Trophoblast cell (in vitro differentiated cells and primary cell): ENCODE results near the gene PGM2L1.

Source experiments
- DNase-seq, 2 donors: peaks; one replicate each; pipeline ENCODE4 v3.0.0-alpha.2; 2016
- H2AFZ ChIP-seq: 2 replicates; pipeline ENCODE4 v1.6.1; 2013; ENCODE audit warnings: low read length, moderate library complexity, mild to moderate bottlenecking; ENCODE audit not compliant: insufficient read depth, poor library complexity
- H2AK5ac ChIP-seq: 2 replicates; pipeline ENCODE4 v1.6.1; 2013; ENCODE audit warnings: mild to moderate bottlenecking, low read length
- H2BK120ac ChIP-seq: 2 replicates; pipeline ENCODE4 v1.6.1; 2013; ENCODE audit warnings: low read length, mild to moderate bottlenecking, moderate library complexity; ENCODE audit not compliant: insufficient read depth, poor library complexity
- H2BK12ac ChIP-seq: 2 replicates; pipeline ENCODE4 v1.6.1; 2013; ENCODE audit warnings: mild to moderate bottlenecking, low read length, moderate library complexity
- H2BK5ac ChIP-seq: 2 replicates; pipeline ENCODE4 v1.6.1; 2013; ENCODE audit warnings: low read length, low read depth, moderate library complexity, mild to moderate bottlenecking; ENCODE audit not compliant: poor library complexity
- H3K14ac ChIP-seq: 2 replicates; pipeline ENCODE4 v1.6.1; 2013; ENCODE audit warnings: mild to moderate bottlenecking, low read length
- H3K18ac ChIP-seq: 2 replicates; pipeline ENCODE4 v1.6.1; 2013; ENCODE audit warnings: mild to moderate bottlenecking, low read length
- H3K23ac ChIP-seq: 2 replicates; pipeline ENCODE4 v1.6.1; 2013; ENCODE audit warnings: low read length
- H3K27ac ChIP-seq: 2 replicates; pipeline ENCODE4 v1.5.1; 2013; ENCODE audit warnings: low read depth, mild to moderate bottlenecking, inconsistent platforms, low read length, moderate library complexity
- H3K27me3 ChIP-seq: 2 replicates; pipeline ENCODE4 v1.6.1; 2013; ENCODE audit warnings: inconsistent platforms, mild to moderate bottlenecking, low read length, moderate library complexity; ENCODE audit not compliant: insufficient read depth
- H3K36me3 ChIP-seq, 2 experiments: 1 replicate in 1 of 2; 2 replicates in 1 of 2; pipeline ENCODE4 v1.6.1; 2013; ENCODE audit warnings: low read length in 2 of 2, mild to moderate bottlenecking in 2 of 2, moderate library complexity in 1 of 2; ENCODE audit not compliant: insufficient read depth in 2 of 2, control insufficient read depth in 1 of 2
- H3K4ac ChIP-seq: 2 replicates; pipeline ENCODE4 v1.6.1; 2013; ENCODE audit warnings: low read depth, mild to moderate bottlenecking, low read length, moderate library complexity
- H3K4me1 ChIP-seq, 2 experiments: 1 replicate in 1 of 2; 2 replicates in 1 of 2; pipeline ENCODE4 v1.6.1; 2013; ENCODE audit warnings: low read length in 2 of 2, mild to moderate bottlenecking in 2 of 2, moderate library complexity in 1 of 2; ENCODE audit not compliant: insufficient read depth in 2 of 2, control insufficient read depth in 1 of 2
- H3K4me2 ChIP-seq: 2 replicates; pipeline ENCODE4 v1.6.1; 2013; ENCODE audit warnings: inconsistent platforms, mild to moderate bottlenecking, low read length, moderate library complexity
- H3K4me3 ChIP-seq: 2 replicates; pipeline ENCODE4 v1.5.1; 2013; ENCODE audit warnings: mild to moderate bottlenecking, low read depth, low read length, inconsistent platforms
- H3K79me1 ChIP-seq: one replicate; pipeline ENCODE4 v1.6.1; 2013; ENCODE audit warnings: low read length
- H3K79me2 ChIP-seq: 2 replicates; pipeline ENCODE4 v1.6.1; 2013; ENCODE audit warnings: low read length, mild to moderate bottlenecking; ENCODE audit not compliant: control insufficient read depth, insufficient read depth, poor library complexity
- H3K9ac ChIP-seq: 2 replicates; pipeline ENCODE4 v1.6.1; 2013; ENCODE audit warnings: mild to moderate bottlenecking, low read length
- H3K9me3 ChIP-seq: 2 replicates; pipeline ENCODE4 v1.6.1; 2013; ENCODE audit warnings: low read depth, mild to moderate bottlenecking, control low read depth, inconsistent platforms, low read length; ENCODE audit not compliant: insufficient read depth
- H4K12ac ChIP-seq: 2 replicates; pipeline ENCODE4 v1.6.1; 2013; ENCODE audit warnings: low read depth, mild to moderate bottlenecking, low read length, moderate library complexity
- H4K8ac ChIP-seq: 2 replicates; pipeline ENCODE4 v1.6.1; 2013; ENCODE audit warnings: low read depth, mild to moderate bottlenecking, low read length, moderate library complexity
- H4K91ac ChIP-seq: one replicate; pipeline ENCODE4 v1.6.1; 2013; ENCODE audit warnings: low read depth, mild to moderate bottlenecking, low read length, moderate library complexity
- WGBS: extraction: QIAGEN DNeasy Blood & Tissue Kit; methylation state at CpG from one replicate; pipeline ENCODE4 v1.1.7; 2013; ENCODE audit warnings: missing lambda C conversion rate; ENCODE audit not compliant: insufficient read length, insufficient coverage; ENCODE audit errors: extremely low coverage; 5-methylcytosine and 5-hydroxymethylcytosine counted together

PGM2L1 gene

GRCh38 chr11:74434528-74434927 lies 36.3 kb upstream of the PGM2L1 start:
- Histone ChIP-seq H3K14ac (no peak overlapping the region), H2AK5ac (no peak overlapping the region), H3K79me1 (no peaks in the 10 kb centered on the region), H4K12ac (no peak overlapping the region), H2BK120ac (no peak overlapping the region), H3K4ac (no peak overlapping the region), H3K27ac (no peak overlapping the region), H3K18ac (no peak overlapping the region), H3K36me3 (no peaks in the 10 kb centered on the region), H3K23ac (no peak overlapping the region), H3K4me1 (no peaks in the 10 kb centered on the region), H4K8ac (no peak overlapping the region), H3K4me2 (no peak overlapping the region), H2AFZ (no peak overlapping the region), H4K91ac (no peak overlapping the region), H2BK12ac (no peak overlapping the region), H3K9me3 (no peaks in the 10 kb centered on the region), H2BK5ac (no peak overlapping the region), H3K4me3 (no peak overlapping the region), H3K27me3 (no peaks in the 10 kb centered on the region), H3K9ac (no peak overlapping the region), H3K79me2 (no peaks in the 10 kb centered on the region)
- no CpG with 5 or more reads among the region's 7 CpGs for WGBS
- DNase-seq = no peak

GRCh38 chr11:74429205-74429604 lies 31.0 kb upstream of the PGM2L1 start:
- Histone ChIP-seq H3K9me3 (no peaks in the 10 kb centered on the region), H2BK5ac (no peak overlapping the region), H3K4me3 (no peak overlapping the region), H3K36me3 (no peaks in the 10 kb centered on the region), H4K12ac (no peak overlapping the region), H3K79me1 (no peaks in the 10 kb centered on the region), H3K9ac (no peak overlapping the region), H3K4me1 (no peaks in the 10 kb centered on the region), H3K79me2 (no peaks in the 10 kb centered on the region), H3K23ac (no peak overlapping the region), H3K4ac (no peak overlapping the region), H3K14ac (no peak overlapping the region), H2BK12ac (no peak overlapping the region), H3K18ac (no peak overlapping the region), H4K91ac (no peak overlapping the region), H3K27ac (no peak overlapping the region), H4K8ac (no peak overlapping the region), H2AK5ac (no peak overlapping the region), H3K27me3 (no peaks in the 10 kb centered on the region), H3K4me2 (no peak overlapping the region), H2BK120ac (no peak overlapping the region), H2AFZ (no peak overlapping the region)
- WGBS = 100% methylated on average over 1 of the region's 3 CpGs
- DNase-seq = no peak

- H3K4me1 ChIP-seq = no peaks in the 10 kb centered on the region
- no peak overlapping the region for H4K8ac ChIP-seq
- no peak for DNase-seq
- no peaks in the 10 kb centered on the region for H3K36me3 ChIP-seq
- no peak overlapping the region for H2BK5ac ChIP-seq
- no peak overlapping the region for H3K27ac ChIP-seq
- H3K9me3 ChIP-seq = no peaks in the 10 kb centered on the region
- WGBS = no CpG with 5 or more reads among the region's 4 CpGs
- no peak overlapping the region for H3K9ac ChIP-seq
- no peaks in the 10 kb centered on the region for H3K79me2 ChIP-seq
- no peak overlapping the region for H3K23ac ChIP-seq
- H2AK5ac ChIP-seq = no peak overlapping the region
- no peak overlapping the region for H2AFZ ChIP-seq
- no peak overlapping the region for H3K4me3 ChIP-seq
- no peaks in the 10 kb centered on the region for H3K79me1 ChIP-seq
- no peak overlapping the region for H3K4me2 ChIP-seq
- H3K18ac ChIP-seq = no peak overlapping the region
- no peaks in the 10 kb centered on the region for H3K27me3 ChIP-seq
- no peak overlapping the region for H4K12ac ChIP-seq
- no peak overlapping the region for H2BK12ac ChIP-seq
- no peak overlapping the region for H3K4ac ChIP-seq
- H2BK120ac ChIP-seq = no peak overlapping the region
- H3K14ac ChIP-seq = no peak overlapping the region
- no peak overlapping the region for H4K91ac ChIP-seq
These were observed 29.2 kb upstream of the PGM2L1 start for GRCh38 chr11:74427384-74427886.

- Histone ChIP-seq H3K18ac (no peak overlapping the region), H3K9me3 (no peaks in the 10 kb centered on the region), H3K27me3 (no peaks in the 10 kb centered on the region), H2BK120ac (no peak overlapping the region), H4K12ac (no peak overlapping the region), H3K4ac (no peak overlapping the region), H3K14ac (no peak overlapping the region), H3K9ac (no peak overlapping the region), H3K4me2 (no peak overlapping the region), H3K4me3 (no peak overlapping the region), H3K79me2 (no peaks in the 10 kb centered on the region), H3K23ac (no peak overlapping the region), H2AFZ (no peak overlapping the region), H3K27ac (no peak overlapping the region), H3K36me3 (no peaks in the 10 kb centered on the region), H2BK12ac (no peak overlapping the region), H2BK5ac (no peak overlapping the region), H4K8ac (no peak overlapping the region), H2AK5ac (no peak overlapping the region), H3K79me1 (no peaks in the 10 kb centered on the region), H4K91ac (no peak overlapping the region), H3K4me1 (no peaks in the 10 kb centered on the region)
- DNase-seq = no peak
These were observed 26.9 kb upstream of the PGM2L1 start for GRCh38 chr11:74425100-74425499.
